NCI-H2227 (cell line): ENCODE data around the gene PFKL.

ENCODE experiments used
- DNase-seq: peaks from one replicate; lab custom pipeline; 2025; ENCODE audit not compliant: unreplicated experiment; lab: John Stamatoyannopoulos, UW

The PFKL gene

DNA sequence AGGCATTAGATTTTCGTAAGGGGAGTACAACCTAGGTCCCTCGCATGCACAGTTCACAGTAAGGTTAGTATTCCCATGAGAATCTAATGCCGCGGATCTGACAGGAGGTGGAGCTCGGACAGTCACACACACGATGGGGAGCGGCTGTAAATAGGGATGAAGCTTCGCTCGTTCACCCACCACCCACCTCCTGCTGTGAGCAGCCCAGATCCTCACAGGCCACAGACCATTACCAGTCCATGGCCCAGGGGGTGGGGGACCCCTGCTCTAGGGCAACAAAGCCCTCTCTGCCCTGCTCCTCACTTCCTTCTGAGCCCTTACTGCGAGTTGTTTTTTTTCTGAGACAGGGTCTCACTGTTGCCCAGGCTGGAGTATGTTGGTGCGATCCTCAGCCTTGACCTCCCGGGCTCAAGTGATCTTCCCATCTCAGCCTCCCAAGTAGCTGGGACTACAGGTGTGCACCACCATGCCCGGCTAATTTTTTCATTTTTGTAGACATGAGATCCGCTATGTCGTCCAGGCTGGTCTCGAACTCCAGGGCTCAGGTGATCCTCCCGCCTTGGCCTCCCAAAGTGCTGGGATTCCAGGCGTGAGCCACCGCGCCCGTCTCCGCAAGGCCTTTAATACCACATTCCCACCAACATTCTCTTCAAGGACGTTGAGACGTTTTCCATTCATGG lies 74.9 kb downstream of the PFKL start:
- DNase-seq, result no peak

DNA sequence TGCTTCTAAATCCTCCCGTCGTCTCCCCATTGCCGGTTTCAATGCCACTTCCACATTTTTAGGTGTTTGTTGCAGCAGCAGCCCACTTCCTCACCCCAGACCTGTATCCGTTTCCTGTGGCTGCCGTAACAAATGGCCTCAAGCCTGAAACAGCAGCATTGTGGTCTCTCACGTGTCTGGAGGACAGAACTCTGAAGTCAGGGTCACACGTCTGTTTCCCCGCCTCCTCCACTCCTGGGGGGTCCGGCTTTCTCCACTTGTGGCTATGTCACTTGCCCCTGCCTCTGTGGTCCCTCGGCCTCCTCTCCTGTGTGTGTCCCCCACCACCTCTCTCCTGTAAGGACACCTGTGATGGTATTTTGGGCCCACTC lies 75.4 kb downstream of the PFKL start:
- DNase-seq, result no peak

DNA sequence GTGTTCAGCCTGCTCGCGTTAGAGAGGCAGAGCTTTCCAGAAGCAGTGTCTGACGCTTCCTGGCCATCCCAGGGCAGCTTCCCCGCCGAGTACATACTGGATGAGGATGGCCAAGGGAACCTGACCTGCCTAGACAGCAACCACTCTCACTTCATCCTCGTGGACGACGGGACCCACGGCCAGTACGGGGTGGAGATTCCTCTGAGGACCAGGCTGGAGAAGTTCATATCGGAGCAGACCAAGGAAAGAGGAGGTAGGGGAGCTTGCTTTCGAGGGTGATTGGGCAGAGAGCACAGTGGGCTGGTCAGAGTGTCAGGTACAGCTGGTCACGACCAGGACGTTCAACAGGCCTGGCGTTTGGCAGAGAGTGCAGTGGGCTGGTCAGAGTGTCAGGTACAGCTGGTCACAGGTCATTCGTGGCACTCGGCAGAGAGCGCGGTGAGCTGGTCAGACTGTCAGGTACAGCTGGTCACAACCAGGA lies 75.9 kb downstream of the PFKL start:
- DNase-seq, result no peak

DNA sequence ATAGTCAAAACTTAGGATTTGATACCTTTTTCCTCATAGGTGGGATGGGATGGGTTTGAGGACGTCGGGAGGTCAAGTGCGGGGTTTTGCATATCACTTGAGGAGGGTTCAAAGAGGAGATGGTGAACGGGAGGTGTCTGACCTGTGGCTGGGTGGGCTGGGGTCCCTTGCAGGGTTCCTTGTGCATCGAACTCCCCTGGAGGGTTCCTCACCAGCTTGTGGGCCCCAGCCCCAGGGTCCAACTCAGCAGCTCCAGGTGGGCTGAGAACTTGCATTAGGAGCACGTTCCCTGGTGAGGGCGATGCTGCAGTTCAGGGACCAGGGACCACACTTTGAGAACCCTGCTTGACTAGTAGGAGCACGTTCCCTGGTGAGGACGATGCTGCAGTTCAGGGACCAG lies 76.8 kb downstream of the PFKL start:
- no peak for DNase-seq
